ENCODE results near the gene EFCAB6.

EFCAB6 gene

GRCh38 chr22:43742154-43742950, 69.8 kb downstream of the EFCAB6 start:
- no peak for DNase-seq

- DNase-seq: no peak
These were observed 71.4 kb downstream of the EFCAB6 start for GRCh38 chr22:43740587-43741270.

- DNase-seq: no peak
These were observed 72.2 kb downstream of the EFCAB6 start for GRCh38 chr22:43739851-43740379.

- DNase-seq: no peak
These were observed 74.8 kb downstream of the EFCAB6 start for GRCh38 chr22:43737150-43737828.

GRCh38 chr22:43736651-43737050, 75.5 kb downstream of the EFCAB6 start:
- DNase-seq: no peak

- no peak for DNase-seq
These were observed 77.5 kb downstream of the EFCAB6 start for GRCh38 chr22:43734370-43735150.

GRCh38 chr22:43733138-43733537, 79.0 kb downstream of the EFCAB6 start:
- no peak for DNase-seq

GRCh38 chr22:43731988-43732387, 80.1 kb downstream of the EFCAB6 start:
- no peak for DNase-seq

GRCh38 chr22:43726964-43727543, 85.1 kb downstream of the EFCAB6 start:
- DNase-seq: no peak

GRCh38 chr22:43726322-43726721, 85.8 kb downstream of the EFCAB6 start:
- no peak for DNase-seq

GRCh38 chr22:43723816-43724215, 88.3 kb downstream of the EFCAB6 start:
- DNase-seq: no peak

GRCh38 chr22:43722444-43722843, 89.7 kb downstream of the EFCAB6 start:
- no peak for DNase-seq

- DNase-seq: no peak
These were observed 91.4 kb downstream of the EFCAB6 start for GRCh38 chr22:43720716-43721115.

GRCh38 chr22:43714104-43714503, 98.0 kb downstream of the EFCAB6 start:
- no peak for DNase-seq

- no peak for DNase-seq
These were observed 100.4 kb downstream of the EFCAB6 start for GRCh38 chr22:43711681-43712080.

- DNase-seq: no peak
These were observed 104.5 kb downstream of the EFCAB6 start for GRCh38 chr22:43707648-43708047.

GRCh38 chr22:43706571-43707328, 105.4 kb downstream of the EFCAB6 start:
- DNase-seq: no peak

- DNase-seq: no peak
These were observed 106.0 kb downstream of the EFCAB6 start for GRCh38 chr22:43706151-43706550.

GRCh38 chr22:43704051-43704450, 108.1 kb downstream of the EFCAB6 start:
- no peak for DNase-seq

- no peak for DNase-seq
These were observed 113.7 kb downstream of the EFCAB6 start for GRCh38 chr22:43698403-43698802.

GRCh38 chr22:43697894-43698293, 114.2 kb downstream of the EFCAB6 start:
- DNase-seq: no peak

GRCh38 chr22:43693249-43693648, 118.9 kb downstream of the EFCAB6 start:
- no peak for DNase-seq
